RWPE1 (cell line): ENCODE results near the gene TMEM229B.

Experiments
- CTCF ChIA-PET: fragments of 350-600 bp; sonication (Branson Sonifier 250); formaldehyde crosslinking; extraction: SDS; loops from one replicate; lab custom pipeline; 2021; lab: Yijun Ruan, JAX
- POLR2A ChIA-PET: fragments of 400-600 bp; formaldehyde crosslinking; extraction: SDS; loops from one replicate; lab custom pipeline; 2020; ENCODE audit warnings: antibody characterized with exemption; ENCODE audit not compliant: low non-redundant PET; lab: Yijun Ruan, JAX
- DNase-seq: peaks from one replicate; pipeline ENCODE4 v3.0.0; 2012; ENCODE audit warnings: low spot score
- H3K27ac ChIP-seq: fragments of 450-650 bp; 2 replicates; pipeline ENCODE4 v1.5.1; 2017
- TF ChIP-seq, protein P1 (sequence below): fragments of 450-650 bp; conservative IDR thresholded peaks from 2 replicates; pipeline ENCODE4 v1.5.1; 2017; ENCODE audit warnings: low read depth, mild to moderate bottlenecking

Gene TMEM229B

DNA sequence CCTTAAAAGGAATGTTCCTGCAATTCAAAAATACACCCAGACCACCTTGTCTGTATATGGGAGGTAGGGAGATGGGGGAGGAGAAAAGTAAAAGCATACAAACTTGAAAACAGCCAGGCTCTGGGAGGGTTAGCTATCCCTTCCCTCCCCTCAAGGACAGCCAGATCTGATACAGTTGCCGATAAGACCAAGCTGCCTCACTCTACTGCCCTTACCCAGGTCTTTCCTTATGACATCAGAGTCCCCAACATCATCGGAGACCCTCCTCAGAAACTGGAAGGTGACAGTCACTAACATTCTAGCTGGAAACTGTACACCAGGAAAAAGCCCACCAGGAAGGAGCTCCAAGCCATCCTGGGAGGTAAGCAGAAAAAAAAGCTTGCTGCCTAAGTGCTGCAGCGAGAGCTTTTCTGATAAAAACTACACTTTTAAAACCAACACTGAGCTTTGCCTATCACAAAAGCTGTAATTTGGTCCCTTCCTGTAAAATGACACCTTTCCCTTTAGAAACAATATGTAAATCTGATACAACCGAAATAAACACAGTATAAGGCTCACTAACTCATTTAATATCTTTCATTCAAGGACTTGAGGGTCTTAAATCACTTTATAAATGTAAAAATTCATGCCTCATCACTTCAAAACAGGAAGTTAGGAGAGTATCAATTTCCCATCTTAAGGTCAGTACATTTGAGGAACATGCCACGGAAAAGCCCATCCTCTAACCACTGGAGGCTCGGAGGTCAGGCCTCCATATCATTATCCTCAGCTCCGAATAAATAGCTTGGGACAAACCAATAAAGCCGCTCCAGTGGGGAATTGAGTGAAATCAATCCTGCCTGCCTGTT, 24.2 kb upstream of the TMEM229B start:
- H3K27ac ChIP-seq: no peak overlapping the region
- CTCF ChIA-PET: interaction anchor here (0.6 to 2.0 kb wide), 4 partner anchors 14 to 226 kb away, joined by 4 to 7 read pairs (median 5); no protein-coding TSS in a partner anchor
- TF ChIP-seq, protein P1, sequence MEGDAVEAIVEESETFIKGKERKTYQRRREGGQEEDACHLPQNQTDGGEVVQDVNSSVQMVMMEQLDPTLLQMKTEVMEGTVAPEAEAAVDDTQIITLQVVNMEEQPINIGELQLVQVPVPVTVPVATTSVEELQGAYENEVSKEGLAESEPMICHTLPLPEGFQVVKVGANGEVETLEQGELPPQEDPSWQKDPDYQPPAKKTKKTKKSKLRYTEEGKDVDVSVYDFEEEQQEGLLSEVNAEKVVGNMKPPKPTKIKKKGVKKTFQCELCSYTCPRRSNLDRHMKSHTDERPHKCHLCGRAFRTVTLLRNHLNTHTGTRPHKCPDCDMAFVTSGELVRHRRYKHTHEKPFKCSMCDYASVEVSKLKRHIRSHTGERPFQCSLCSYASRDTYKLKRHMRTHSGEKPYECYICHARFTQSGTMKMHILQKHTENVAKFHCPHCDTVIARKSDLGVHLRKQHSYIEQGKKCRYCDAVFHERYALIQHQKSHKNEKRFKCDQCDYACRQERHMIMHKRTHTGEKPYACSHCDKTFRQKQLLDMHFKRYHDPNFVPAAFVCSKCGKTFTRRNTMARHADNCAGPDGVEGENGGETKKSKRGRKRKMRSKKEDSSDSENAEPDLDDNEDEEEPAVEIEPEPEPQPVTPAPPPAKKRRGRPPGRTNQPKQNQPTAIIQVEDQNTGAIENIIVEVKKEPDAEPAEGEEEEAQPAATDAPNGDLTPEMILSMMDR: no peak
- POLR2A ChIA-PET: no interaction called here
- no peak for DNase-seq

DNA sequence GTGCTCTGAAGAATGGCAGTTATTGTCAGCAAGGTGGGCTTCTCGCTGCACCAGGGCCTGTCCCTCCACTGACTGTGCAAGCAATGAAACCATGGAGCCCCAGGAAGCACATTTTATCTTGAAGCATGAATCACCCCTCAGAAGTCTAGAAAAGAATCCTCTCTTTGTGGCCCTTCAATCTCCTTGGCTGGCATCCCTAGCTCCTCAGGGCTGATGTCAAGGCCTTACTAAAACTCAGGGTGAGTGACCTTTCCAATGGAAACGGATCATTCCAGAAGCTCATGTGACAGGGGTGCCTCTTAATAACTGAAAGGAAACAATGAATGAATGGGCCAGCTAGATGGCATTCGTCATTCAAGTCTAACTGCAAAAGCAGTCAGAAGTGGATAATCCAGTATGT, 22.3 kb upstream of the TMEM229B start:
- H3K27ac ChIP-seq: no peak overlapping the region
- ChIA-PET CTCF (interaction anchor here (0.6 to 1.1 kb wide), 3 partner anchors 16 to 168 kb away, joined by 3 to 5 read pairs (median 4); no protein-coding TSS in a partner anchor), POLR2A (no interaction called here)
- no peak for DNase-seq
- TF ChIP-seq, protein P1: no peak

DNA sequence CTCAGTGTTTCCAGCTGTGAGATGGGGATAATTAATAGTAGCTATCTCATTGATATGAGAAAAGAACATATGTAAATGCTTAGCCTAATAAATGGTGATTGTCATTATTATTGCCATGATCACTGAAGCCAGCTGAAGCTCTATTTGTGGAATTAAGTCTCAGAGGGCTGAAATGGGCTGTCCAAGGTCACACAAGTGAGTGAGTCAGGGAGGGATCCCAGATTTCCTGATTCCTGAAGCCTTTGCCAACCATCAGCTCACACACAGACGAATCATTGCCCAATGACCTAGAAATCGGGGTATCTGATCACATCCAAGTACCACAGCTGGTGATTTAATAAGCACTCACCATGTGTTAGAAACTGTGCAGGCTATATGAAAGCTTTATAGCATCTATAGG, 21.6 kb upstream of the TMEM229B start:
- TF ChIP-seq, protein P1: no peak
- H3K27ac ChIP-seq: no peak overlapping the region
- DNase-seq: no peak
- POLR2A ChIA-PET: no interaction called here
- CTCF ChIA-PET: interaction anchor here (0.7 to 1.1 kb wide), 2 partner anchors 17 to 26 kb away, joined by 3 to 4 read pairs; no protein-coding TSS in a partner anchor

DNA sequence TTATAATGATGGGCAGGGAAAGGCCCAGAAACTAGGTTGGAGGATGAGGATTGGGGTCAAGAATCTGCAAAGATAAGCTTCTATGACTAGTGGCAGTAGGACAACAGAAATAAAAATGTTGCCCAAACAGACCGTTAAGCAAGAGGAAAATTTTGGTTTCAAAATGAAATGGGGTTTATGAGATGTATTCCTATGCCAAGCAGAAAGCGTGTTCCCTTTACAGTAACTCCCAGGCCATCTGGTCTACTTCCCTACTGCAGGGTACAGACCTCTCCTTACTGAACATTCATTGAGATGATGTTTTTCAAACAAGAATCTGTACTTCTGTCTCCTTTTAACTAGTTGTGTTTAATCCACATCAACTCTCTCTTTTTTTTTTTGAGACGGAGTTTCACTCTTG, 20.4 kb upstream of the TMEM229B start:
- ChIA-PET CTCF (interaction anchor here (1.8 kb wide), 1 partner anchor 18 kb away, joined by 5 read pairs; no protein-coding TSS in a partner anchor), POLR2A (no interaction called here)
- TF ChIP-seq, protein P1: no peak
- DNase-seq: no peak
- H3K27ac ChIP-seq: no peak overlapping the region

DNA sequence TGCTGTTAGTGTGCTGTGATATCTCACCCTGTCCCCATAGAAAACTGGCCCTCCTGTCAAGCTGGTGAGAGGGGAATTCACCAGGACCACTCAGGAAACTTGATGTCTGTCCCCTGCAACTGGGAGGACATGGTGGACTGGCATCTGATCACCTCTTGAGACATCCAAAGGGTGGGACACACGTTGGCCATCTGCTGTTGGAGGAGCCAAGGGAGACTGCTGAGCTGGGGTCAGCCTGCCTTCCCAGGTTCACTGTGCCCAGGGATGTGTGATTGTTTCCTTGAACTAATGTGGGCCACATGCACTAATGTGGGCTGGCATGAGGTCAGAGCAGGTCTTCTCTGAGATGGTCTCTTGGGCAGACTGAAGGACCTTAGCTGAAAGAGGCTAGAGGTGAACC, 16.7 kb upstream of the TMEM229B start:
- no peak for DNase-seq
- CTCF ChIA-PET: interaction anchor here (0.7 to 0.8 kb wide), 2 partner anchors 22 to 38 kb away, joined by 3 read pairs; no protein-coding TSS in a partner anchor
- POLR2A ChIA-PET: no interaction called here
- TF ChIP-seq, protein P1: no peak
- H3K27ac ChIP-seq: no peak overlapping the region

DNA sequence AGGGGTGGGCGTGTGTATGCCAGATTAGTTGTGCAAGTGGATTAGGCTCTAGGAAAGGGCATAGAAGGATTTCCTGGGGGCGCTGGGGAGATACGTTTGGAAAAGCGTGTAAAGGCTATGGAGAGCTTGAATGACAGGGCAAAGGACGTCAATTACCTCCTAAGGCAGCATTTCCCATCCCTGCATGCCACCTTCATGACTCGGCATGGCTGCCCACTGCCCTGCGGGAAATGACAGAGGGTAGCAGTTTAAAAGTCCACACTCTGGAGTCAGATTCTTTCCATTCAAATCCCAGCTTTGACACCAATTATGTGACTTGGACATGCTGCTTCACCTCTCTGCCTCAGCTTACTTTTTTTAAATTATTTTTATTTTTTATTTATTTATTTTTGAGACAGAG, 14.8 kb upstream of the TMEM229B start:
- ChIA-PET POLR2A (no interaction called here), CTCF (no interaction called here)
- TF ChIP-seq, protein P1: no peak
- DNase-seq: no peak
- H3K27ac ChIP-seq: no peak overlapping the region
